Duodenal mucosa (tissue), 2 donors: ENCODE data around the gene NGEF.

Experiments used
- H3K27ac ChIP-seq: one replicate; pipeline ENCODE4 v1.7.0; 2013; ENCODE audit warnings: low read depth, low read length
- H3K27me3 ChIP-seq, 2 donors: one replicate each; pipeline ENCODE4 v1.7.0; 2013; ENCODE audit warnings: low read length in 2 of 2, control low read depth in 1 of 2; ENCODE audit not compliant: insufficient read depth in 2 of 2, control insufficient read depth in 1 of 2
- H3K36me3 ChIP-seq, 2 donors: one replicate each; pipeline ENCODE4 v1.7.0; 2013; ENCODE audit warnings: low read length in 2 of 2, control low read depth in 1 of 2; ENCODE audit not compliant: insufficient read depth in 2 of 2, control insufficient read depth in 1 of 2
- H3K4me1 ChIP-seq, 2 donors: one replicate each; pipeline ENCODE4 v1.7.0; 2013; ENCODE audit warnings: low read length in 2 of 2, control low read depth in 1 of 2; ENCODE audit not compliant: insufficient read depth in 2 of 2, control insufficient read depth in 1 of 2
- H3K4me3 ChIP-seq, 2 donors: one replicate each; pipeline ENCODE4 v1.7.0; 2013; ENCODE audit warnings: low read length in 2 of 2, low read depth in 1 of 2
- H3K9ac ChIP-seq, 2 donors: one replicate each; pipeline ENCODE4 v1.7.0; 2013; ENCODE audit warnings: low read length in 2 of 2, low read depth in 1 of 2
- H3K9me3 ChIP-seq, 2 donors: one replicate each; pipeline ENCODE4 v1.7.0; 2013; ENCODE audit warnings: low read length in 2 of 2, control low read depth in 1 of 2; ENCODE audit not compliant: control insufficient read depth in 1 of 2

NGEF gene

DNA sequence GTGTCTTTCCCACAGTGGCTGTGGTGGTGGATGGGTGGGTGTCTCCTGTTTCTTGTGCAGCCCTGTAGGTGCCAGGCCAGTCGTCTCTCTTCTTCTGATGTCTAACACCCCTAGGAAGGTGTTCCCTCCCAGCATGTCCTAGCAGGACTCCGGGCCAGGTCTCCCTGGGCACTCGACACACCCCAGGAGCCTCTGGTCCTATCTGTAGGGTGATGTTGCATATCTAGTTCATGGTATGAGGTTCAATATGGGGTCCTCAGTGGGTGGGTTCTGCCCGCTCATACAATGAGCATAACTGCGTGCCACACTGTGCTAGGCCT is 14.4 kb downstream of the NGEF start:
- H3K4me1 ChIP-seq = no peaks in the 10 kb centered on the region
- no peak overlapping the region for H3K27ac ChIP-seq
- no peaks in the 10 kb centered on the region for H3K9me3 ChIP-seq
- no peak overlapping the region for H3K4me3 ChIP-seq
- H3K27me3 ChIP-seq = no peaks in the 10 kb centered on the region
- H3K36me3 ChIP-seq = peaks cover 0 to 7% of the 10 kb centered on the region in 2 donors
- no peak overlapping the region for H3K9ac ChIP-seq

DNA sequence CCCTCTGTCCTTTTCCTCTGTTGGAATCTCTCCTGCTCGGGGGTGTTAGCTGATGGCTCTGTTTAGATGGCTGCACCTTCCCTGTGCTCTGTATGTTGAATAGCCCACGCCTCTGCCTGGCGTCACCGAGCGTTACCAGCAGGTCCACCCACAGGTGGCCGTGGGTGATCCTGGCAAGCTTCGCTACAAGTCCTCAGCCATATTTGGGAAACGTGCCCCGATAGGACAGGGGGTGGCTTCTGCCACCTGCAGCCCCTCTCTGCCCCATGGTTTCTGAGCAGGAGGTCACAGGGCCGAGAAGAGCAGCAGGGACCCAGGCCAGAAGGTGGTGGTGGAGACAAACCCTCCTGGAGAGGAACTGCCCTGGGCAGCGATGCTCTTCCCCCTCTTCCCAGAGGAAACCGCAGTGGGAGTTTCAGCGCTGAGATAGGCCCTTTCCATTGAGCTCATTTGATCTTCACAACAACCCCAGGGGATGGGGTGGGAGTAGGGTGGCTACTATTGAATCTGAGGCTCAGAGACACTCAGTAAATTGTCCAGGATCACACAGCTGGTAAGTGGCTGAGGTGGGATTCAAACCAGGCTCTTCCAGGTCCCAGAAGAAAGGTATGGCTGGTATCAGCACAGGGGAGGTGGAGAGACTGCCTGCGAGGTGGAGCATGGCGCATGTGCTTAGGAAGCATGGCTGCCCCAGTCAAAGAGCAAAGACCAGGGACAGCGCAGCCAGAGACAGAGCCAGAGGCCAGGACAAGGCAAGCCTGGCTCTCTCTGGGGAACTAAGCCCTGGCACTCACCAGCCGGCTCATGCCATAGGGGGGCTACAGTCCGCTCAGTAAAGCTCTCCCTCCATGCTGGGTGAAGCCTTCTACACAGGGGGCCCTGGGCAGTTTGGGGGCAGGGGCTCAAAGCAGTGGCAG is 15.0 kb downstream of the NGEF start:
- H3K4me1 ChIP-seq = no peaks in the 10 kb centered on the region
- no peak overlapping the region for H3K9ac ChIP-seq
- H3K27ac ChIP-seq = no peak overlapping the region
- H3K9me3 ChIP-seq = no peaks in the 10 kb centered on the region
- H3K36me3 ChIP-seq = peaks cover 0 to 7% of the 10 kb centered on the region in 2 donors
- no peaks in the 10 kb centered on the region for H3K27me3 ChIP-seq
- H3K4me3 ChIP-seq = no peak overlapping the region

- Histone ChIP-seq H3K27ac (no peak overlapping the region), H3K9ac (no peak overlapping the region), H3K4me1 (peaks cover 0 to 10% of the 10 kb centered on the region in 2 donors), H3K27me3 (no peaks in the 10 kb centered on the region), H3K36me3 (no peaks in the 10 kb centered on the region), H3K4me3 (no peak overlapping the region), H3K9me3 (peaks cover 0 to 4% of the 10 kb centered on the region in 2 donors)
Observed at GRCh38 chr2:232994446-232994845, 18.6 kb downstream of the NGEF start.

DNA sequence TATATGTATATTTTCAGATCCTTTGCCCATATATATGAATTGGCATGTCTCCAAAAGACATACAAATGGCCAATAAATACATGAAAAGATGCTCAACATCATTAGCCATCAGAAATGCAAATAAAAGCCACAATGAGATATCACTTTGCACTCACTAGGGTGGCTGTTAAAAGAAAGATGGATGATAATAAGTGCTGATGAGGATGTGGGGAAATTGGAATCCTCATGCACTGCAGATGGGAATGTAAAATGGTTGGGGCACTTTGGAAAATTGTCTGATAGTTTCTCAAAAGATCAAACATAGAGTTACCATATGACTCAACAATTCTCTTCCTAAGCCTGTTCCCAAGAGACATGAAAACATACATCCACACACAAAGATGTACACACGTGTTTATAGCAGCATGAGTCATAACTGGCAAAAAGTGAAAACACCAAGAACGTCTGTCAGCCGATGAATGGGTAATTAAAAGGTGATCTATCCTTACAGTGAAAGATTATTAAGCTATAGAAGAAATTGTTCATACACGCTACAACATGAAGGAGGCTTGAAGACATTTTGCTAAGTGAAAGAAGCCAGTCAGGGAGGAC is 19.7 kb downstream of the NGEF start:
- H3K4me1 ChIP-seq = peaks cover 0 to 14% of the 10 kb centered on the region in 2 donors
- no peak overlapping the region for H3K27ac ChIP-seq
- H3K9me3 ChIP-seq = peaks cover 0 to 4% of the 10 kb centered on the region in 2 donors
- H3K9ac ChIP-seq = no peak overlapping the region
- H3K36me3 ChIP-seq = no peaks in the 10 kb centered on the region
- H3K27me3 ChIP-seq = no peaks in the 10 kb centered on the region
- H3K4me3 ChIP-seq = no peak overlapping the region

- Histone ChIP-seq H3K4me3 (no peak overlapping the region), H3K9me3 (no peaks in the 10 kb centered on the region), H3K36me3 (no peaks in the 10 kb centered on the region), H3K9ac (no peak overlapping the region), H3K27ac (no peak overlapping the region), H3K27me3 (no peaks in the 10 kb centered on the region), H3K4me1 (peaks cover 18 to 35% of the 10 kb centered on the region in 2 donors)
Observed at GRCh38 chr2:232986155-232986554, 26.9 kb downstream of the NGEF start.

- Histone ChIP-seq H3K4me1 (peaks cover 34 to 40% of the 10 kb centered on the region in 2 donors), H3K27ac (no peak overlapping the region), H3K9ac (no peak overlapping the region), H3K9me3 (no peaks in the 10 kb centered on the region), H3K36me3 (no peaks in the 10 kb centered on the region), H3K27me3 (no peaks in the 10 kb centered on the region), H3K4me3 (no peak overlapping the region)
Observed at GRCh38 chr2:232984451-232985207, 28.4 kb downstream of the NGEF start.

DNA sequence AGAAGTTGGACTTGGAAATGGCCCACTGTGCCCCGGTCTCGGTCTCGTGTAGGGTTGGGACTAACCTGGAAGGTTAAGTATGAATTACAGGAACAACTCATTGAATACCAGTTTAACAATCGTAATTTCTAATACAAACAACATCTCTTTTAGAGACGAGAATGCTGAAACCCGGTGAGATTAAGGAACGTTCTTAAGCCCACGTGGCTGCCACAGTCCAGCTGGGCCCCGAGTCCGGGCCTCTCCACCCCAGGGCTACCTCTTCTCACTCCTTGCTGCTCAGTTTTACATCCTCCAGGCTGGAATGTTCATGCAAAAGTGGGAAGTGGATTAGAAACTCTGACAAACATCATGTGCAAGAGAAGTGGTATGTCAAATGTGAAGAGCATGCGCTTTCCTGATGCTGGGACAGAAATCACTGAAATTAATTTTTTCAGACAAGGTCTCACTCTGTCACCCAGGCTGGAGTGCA is 29.4 kb downstream of the NGEF start:
- Histone ChIP-seq H3K27ac (no peak overlapping the region), H3K4me3 (no peak overlapping the region), H3K27me3 (no peaks in the 10 kb centered on the region), H3K9me3 (no peaks in the 10 kb centered on the region), H3K9ac (no peak overlapping the region), H3K36me3 (peaks cover 0 to 3% of the 10 kb centered on the region in 2 donors), H3K4me1 (peaks cover 37 to 39% of the 10 kb centered on the region in 2 donors)

DNA sequence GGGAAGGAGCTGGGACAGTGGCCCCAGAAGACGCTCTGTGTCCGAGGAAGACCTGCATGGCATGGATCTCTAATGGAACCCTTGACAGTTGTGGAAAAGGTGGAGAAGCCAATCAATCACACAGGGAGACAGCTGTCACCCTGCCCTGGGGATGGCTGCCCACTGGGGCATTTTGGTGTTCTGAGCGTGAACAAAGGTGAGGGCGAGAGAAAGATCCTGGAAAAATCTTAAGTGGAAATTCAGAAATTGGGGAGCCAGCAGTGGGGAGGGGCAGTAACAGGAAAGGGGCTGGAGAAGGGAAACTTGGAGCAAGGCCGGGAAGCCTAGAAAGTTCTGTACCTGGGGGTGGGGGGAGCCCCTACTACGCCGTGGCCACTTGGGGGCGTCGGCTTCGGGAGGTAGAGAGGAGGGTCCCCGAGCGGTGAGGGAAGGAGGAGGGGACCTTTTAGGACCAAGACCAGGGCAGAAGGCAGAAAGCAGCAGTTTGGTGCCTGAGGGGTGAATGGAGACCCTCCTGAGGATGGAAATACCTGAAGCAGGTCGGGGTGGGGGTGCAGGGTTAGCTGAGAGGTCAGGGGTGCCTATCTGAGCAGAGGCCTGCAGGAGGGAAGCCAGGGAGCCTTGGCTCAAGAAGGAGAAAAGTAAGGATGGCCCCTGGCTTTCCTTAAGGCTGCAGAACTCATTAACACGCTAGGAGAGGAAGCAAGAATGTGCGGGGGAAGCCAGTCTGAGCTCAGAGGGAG is 30.0 kb downstream of the NGEF start:
- Histone ChIP-seq H3K4me1 (peaks cover 37% of the 10 kb centered on the region in 2 donors), H3K4me3 (no peak overlapping the region), H3K9me3 (no peaks in the 10 kb centered on the region), H3K9ac (no peak overlapping the region), H3K36me3 (peaks cover 0 to 3% of the 10 kb centered on the region in 2 donors), H3K27me3 (no peaks in the 10 kb centered on the region), H3K27ac (no peak overlapping the region)

- H3K36me3 ChIP-seq = peaks cover 0 to 11% of the 10 kb centered on the region in 2 donors
- H3K9ac ChIP-seq = peak overlapping the region in 1 of 2 donors; percentile 25
- no peaks in the 10 kb centered on the region for H3K9me3 ChIP-seq
- H3K27ac ChIP-seq = no peak overlapping the region
- peaks cover 26 to 29% of the 10 kb centered on the region in 2 donors for H3K4me1 ChIP-seq
- H3K4me3 ChIP-seq = no peak overlapping the region
- no peaks in the 10 kb centered on the region for H3K27me3 ChIP-seq
Observed at GRCh38 chr2:232981767-232982360, 31.2 kb downstream of the NGEF start.
